ENCODE measurements around the gene PRR36. TPM values are rescaled to one million over a fixed set of nuclear protein-coding genes. Genes with fewer than 3 reads are reported as not detected.

PRR36 gene
- total and polyA plus RNA-seq, 8 donors, result 0.18 to 0.61 (median 0.47) TPM; not detected in 4

GRCh38 chr19:7868326-7868670, 5.9 kb downstream of the PRR36 start:
- H3K4me1 ChIP-seq, result peaks cover 34 to 55% (median 50%) of the 10 kb centered on the region in 4 donors
- intact Hi-C loops (cut with DNase I; ENCODE audit: low total_unique reads), result no loop called here
- peaks cover 0 to 10% (median 6%) of the 10 kb centered on the region in 4 donors for H3K36me3 ChIP-seq
- H3K4me3 ChIP-seq, result peak overlapping the region; percentile 49 to 61 (median 52)
- DNase-seq, result peak; percentile 32 to 71
- H3K9me3 ChIP-seq, result no peaks in the 10 kb centered on the region
- no peak for TF ChIP-seq POLR2AphosphoS5 (IDR thresholded peaks at IDR 0.05)
- no peak for TF ChIP-seq EP300 (IDR thresholded peaks at IDR 0.05)
- no peak for TF ChIP-seq POLR2A (IDR thresholded peaks at IDR 0.05)
- no peak for TF ChIP-seq CTCF (IDR thresholded peaks at IDR 0.05)
- 8 to 24% (median 10%) methylated on average over 18 to 21 of the region's 21 CpGs for WGBS, 5 donors
- H3K27ac ChIP-seq, result peak overlapping the region; percentile 79 to 88 (median 82)
- peaks cover 0 to 80% (median 42%) of the 10 kb centered on the region in 3 donors for H3K27me3 ChIP-seq

- no peak for DNase-seq
- peaks cover 0 to 80% (median 40%) of the 10 kb centered on the region in 3 donors for H3K27me3 ChIP-seq
- H3K4me3 ChIP-seq, result no peak overlapping the region
- WGBS, 5 donors, result 77 to 89% (median 87%) methylated on average over 8 to 9 of the region's 9 CpGs
- peaks cover 39 to 53% (median 52%) of the 10 kb centered on the region in 4 donors for H3K4me1 ChIP-seq
- H3K27ac ChIP-seq, result no peak overlapping the region
- intact Hi-C loops (cut with DNase I; ENCODE audit: low total_unique reads), result no loop called here
- no peak for TF ChIP-seq POLR2AphosphoS5 (IDR thresholded peaks at IDR 0.05)
- no peak for TF ChIP-seq CTCF (IDR thresholded peaks at IDR 0.05)
- TF ChIP-seq EP300 (IDR thresholded peaks at IDR 0.05), result no peak
- TF ChIP-seq POLR2A (IDR thresholded peaks at IDR 0.05), result no peak
- no peaks in the 10 kb centered on the region for H3K9me3 ChIP-seq
- H3K36me3 ChIP-seq, result peaks cover 0 to 13% (median 7%) of the 10 kb centered on the region in 4 donors
These were observed 6.9 kb downstream of the PRR36 start for GRCh38 chr19:7867092-7867844.

- Histone ChIP-seq H3K4me3 (no peak overlapping the region), H3K36me3 (peaks cover 0 to 13% (median 7%) of the 10 kb centered on the region in 4 donors), H3K4me1 (peaks cover 39 to 53% (median 52%) of the 10 kb centered on the region in 4 donors), H3K9me3 (no peaks in the 10 kb centered on the region), H3K27ac (no peak overlapping the region), H3K27me3 (peaks cover 0 to 82% (median 46%) of the 10 kb centered on the region in 3 donors)
- no peak for DNase-seq
- WGBS, 5 donors, result 61 to 84% (median 69%) methylated on average over 7 to 12 of the region's 12 CpGs
- intact Hi-C loops (cut with DNase I; ENCODE audit: low total_unique reads), result no loop called here
- no peak for TF ChIP-seq CTCF (IDR thresholded peaks at IDR 0.05)
- no peak for TF ChIP-seq POLR2AphosphoS5 (IDR thresholded peaks at IDR 0.05)
- no peak for TF ChIP-seq POLR2A (IDR thresholded peaks at IDR 0.05)
- no peak for TF ChIP-seq EP300 (IDR thresholded peaks at IDR 0.05)
These were observed 7.6 kb downstream of the PRR36 start for GRCh38 chr19:7866399-7867091.

GRCh38 chr19:7865262-7865911, 8.8 kb downstream of the PRR36 start:
- H3K27me3 ChIP-seq, result peaks cover 0 to 93% (median 54%) of the 10 kb centered on the region in 3 donors
- H3K27ac ChIP-seq, result no peak overlapping the region
- no peak overlapping the region for H3K4me3 ChIP-seq
- no peaks in the 10 kb centered on the region for H3K9me3 ChIP-seq
- DNase-seq, result no peak
- TF ChIP-seq EP300 (IDR thresholded peaks at IDR 0.05), result no peak
- TF ChIP-seq POLR2A (IDR thresholded peaks at IDR 0.05), result no peak
- TF ChIP-seq CTCF (IDR thresholded peaks at IDR 0.05), result no peak
- no peak for TF ChIP-seq POLR2AphosphoS5 (IDR thresholded peaks at IDR 0.05)
- H3K4me1 ChIP-seq, result peaks cover 35 to 44% (median 44%) of the 10 kb centered on the region in 4 donors
- peaks cover 0 to 22% (median 9%) of the 10 kb centered on the region in 4 donors for H3K36me3 ChIP-seq
- WGBS, 5 donors, result 41 to 45% (median 42%) methylated on average over 8 to 10 of the region's 10 CpGs
- intact Hi-C loops (cut with DNase I; ENCODE audit: low total_unique reads), result no loop called here

Data from stomach (tissue), 9 donors.